ENCODE data around the gene ARHGDIA. TPM values are rescaled to one million over a fixed set of nuclear protein-coding genes. Genes with fewer than 3 reads are reported as not detected.
"Not testable (repeated sequence)": the region's sequence is repeated elsewhere in the genome, so short reads cannot be mapped to it uniquely, and the experiment has no call there.

ARHGDIA gene
- total RNA-seq, 1 donor from 2014 or later: 109 TPM

- ATAC-seq (no peak), DNase-seq (ENCODE audit: low spot score) (no peak)
Observed at GRCh38 chr17:81844887-81845286, 26.2 kb downstream of the ARHGDIA start.

- no peak for DNase-seq (ENCODE audit: low spot score)
- peak; percentile 2 for ATAC-seq
Observed at GRCh38 chr17:81844327-81844851, 26.7 kb downstream of the ARHGDIA start.

- no peak for ATAC-seq
- no peak for DNase-seq (ENCODE audit: low spot score)
Observed at GRCh38 chr17:81843713-81844326, 27.3 kb downstream of the ARHGDIA start.

GRCh38 chr17:81842725-81843504 is 28.2 kb downstream of the ARHGDIA start:
- DNase-seq (ENCODE audit: low spot score) (peak; percentile 87), ATAC-seq (peak; percentile 75)

- ATAC-seq (no peak), DNase-seq (ENCODE audit: low spot score) (no peak)
Observed at GRCh38 chr17:81842378-81842724, 28.8 kb downstream of the ARHGDIA start.

- DNase-seq (ENCODE audit: low spot score): no peak
- ATAC-seq: no peak
Observed at GRCh38 chr17:81841866-81842265, 29.3 kb downstream of the ARHGDIA start.

- DNase-seq (ENCODE audit: low spot score) (no peak), ATAC-seq (peak; percentile 54)
Observed at GRCh38 chr17:81840826-81841778, 30.0 kb downstream of the ARHGDIA start.

- ATAC-seq; DNase-seq (ENCODE audit: low spot score): not testable (repeated sequence)
Observed at GRCh38 chr17:81840059-81840458, 31.1 kb downstream of the ARHGDIA start.

- DNase-seq (ENCODE audit: low spot score) (no peak), ATAC-seq (no peak)
Observed at GRCh38 chr17:81839301-81839700, 31.8 kb downstream of the ARHGDIA start.

GRCh38 chr17:81838753-81839255 is 32.3 kb downstream of the ARHGDIA start:
- ATAC-seq (no peak), DNase-seq (ENCODE audit: low spot score) (no peak)

GRCh38 chr17:81837641-81838040 is 33.5 kb downstream of the ARHGDIA start:
- ATAC-seq (no peak), DNase-seq (ENCODE audit: low spot score) (no peak)

- DNase-seq (ENCODE audit: low spot score) (no peak), ATAC-seq (no peak)
Observed at GRCh38 chr17:81834831-81835267, 36.3 kb downstream of the ARHGDIA start, which contains the start of gene PPP1R27. TSS of gene PPP1R27 (minus strand) at chr17:81835050. CDS start at chr17:81834953, 97 bp downstream.

GRCh38 chr17:81833921-81834830 is 37.0 kb downstream of the ARHGDIA start:
- ATAC-seq (no peak), DNase-seq (ENCODE audit: low spot score) (no peak)

GRCh38 chr17:81833160-81833920 is 37.8 kb downstream of the ARHGDIA start, which contains the start of gene MCRIP1:
TSS of gene MCRIP1 (minus strand) at chr17:81833291. CDS start at chr17:81824506, 8,785 bp downstream.
- ATAC-seq: peak; percentile 81
- DNase-seq (ENCODE audit: low spot score): peak; percentile 98

GRCh38 chr17:81832608-81833159 is 38.5 kb downstream of the ARHGDIA start:
- DNase-seq (ENCODE audit: low spot score): no peak
- ATAC-seq: peak; percentile 5

GRCh38 chr17:81831957-81832607 is 39.1 kb downstream of the ARHGDIA start:
- ATAC-seq: no peak
- DNase-seq (ENCODE audit: low spot score): no peak

GRCh38 chr17:81831563-81831956 is 39.6 kb downstream of the ARHGDIA start:
- ATAC-seq: no peak
- DNase-seq (ENCODE audit: low spot score): no peak

GRCh38 chr17:81829858-81830257 is 41.3 kb downstream of the ARHGDIA start:
- ATAC-seq: no peak
- no peak for DNase-seq (ENCODE audit: low spot score)

Measured in left lobe of liver (tissue), 2 donors.